Kidney (tissue), 14 donors: Measurements from ENCODE around the gene RBM44. TPM values are rescaled to one million over a fixed set of nuclear protein-coding genes. Genes with fewer than 3 reads are reported as not detected.

ENCODE experiments used
- DNase-seq, 5 donors: peaks; one replicate each; pipeline ENCODE4 v3.0.0-alpha.2; 2013 to 2020
- FAIRE-seq: peaks from 2 replicates; lab custom pipeline; 2012; peaks lifted over from hg19 to GRCh38; lab: Jason Lieb, UNC
- H3K27ac ChIP-seq, 2 donors: one replicate each; pipeline ENCODE4 v1.7.0; 2013; ENCODE audit warnings: low read depth in 2 of 2, low read length in 2 of 2, inconsistent platforms in 1 of 2
- H3K27me3 ChIP-seq: one replicate; pipeline ENCODE4 v1.7.1; 2013; ENCODE audit warnings: low read length, inconsistent platforms; ENCODE audit not compliant: control insufficient read depth, insufficient read depth
- H3K36me3 ChIP-seq, 3 donors: one replicate each; pipeline versions ENCODE4 v1.7.0 to v1.7.1; 2013; ENCODE audit warnings: low read length in 3 of 3, control low read depth in 1 of 3, inconsistent platforms in 1 of 3; ENCODE audit not compliant: insufficient read depth in 3 of 3, control insufficient read depth in 2 of 3
- H3K4me1 ChIP-seq, 3 donors: one replicate each; pipeline versions ENCODE4 v1.7.0 to v1.7.1; 2013; ENCODE audit warnings: low read length in 3 of 3, inconsistent platforms in 1 of 3, low read depth in 1 of 3; ENCODE audit not compliant: control insufficient read depth in 2 of 3, insufficient read depth in 2 of 3
- H3K4me3 ChIP-seq, 3 donors: one replicate each; pipeline versions ENCODE4 v1.7.0 to v1.8.1; 2013; ENCODE audit warnings: low read length in 3 of 3, control low read depth in 1 of 3, inconsistent platforms in 1 of 3
- H3K9ac ChIP-seq, 3 donors: one replicate each; pipeline versions ENCODE4 v1.7.0 to v1.7.1; 2013; ENCODE audit warnings: low read length in 3 of 3, control low read depth in 1 of 3, inconsistent platforms in 1 of 3
- H3K9me3 ChIP-seq, 3 donors: one replicate each; pipeline versions ENCODE4 v1.7.0 to v1.7.1; 2013; ENCODE audit warnings: low read length in 3 of 3, control low read depth in 1 of 3, inconsistent platforms in 1 of 3; ENCODE audit not compliant: control insufficient read depth in 2 of 3, insufficient read depth in 1 of 3
- intact Hi-C: fragments of 100-400 bp; cut with DNase I; formaldehyde crosslinking; loops from one replicate; pipeline ENCODE4 v1.11.1; 2022
- polyA plus RNA-seq: library from polyadenylated mRNA; stranded (reverse); fragments of 350-450 nt; fragmentation: Illumina TruSeq; extraction: RNeasy Lipid Tissue Mini Kit (QIAGEN cat#74804); gene quantifications from one replicate; pipeline ENCODE4 v1.2.3, GENCODE V29; 2014; ENCODE audit warnings: low read depth, low replicate concordance; ENCODE audit not compliant: insufficient read depth
- total RNA-seq: library from RNA; stranded (reverse); fragmentation: NEBNext Ultra II Directional; extraction: Animal tissue kit (Norgen Biotek cat#: 25700); gene quantifications from one replicate; pipeline ENCODE4 v1.2.1, GENCODE V29; 2021
- TF ChIP-seq, protein P1 (sequence below): IDR thresholded peaks from 3 replicates; pipeline ENCODE4 v1.5.1; 2012; ENCODE audit warnings: mild to moderate bottlenecking, moderate library complexity, borderline replicate concordance; ENCODE audit not compliant: insufficient read depth; ENCODE audit errors: extremely low read depth
- donor health status: control.
- donor health status: control.
- donor health status: control.
- donor health status: control.
- donor health status: control.
- donor health status: DM: yes; HTN: yes; CAD: no.
- donor health status: Normal renal cell carcinoma (clear cell type).

The RBM44 gene
- total and polyA plus RNA-seq, 2 donors from 2014 or later = 0.72 TPM; not detected in 1

DNA sequence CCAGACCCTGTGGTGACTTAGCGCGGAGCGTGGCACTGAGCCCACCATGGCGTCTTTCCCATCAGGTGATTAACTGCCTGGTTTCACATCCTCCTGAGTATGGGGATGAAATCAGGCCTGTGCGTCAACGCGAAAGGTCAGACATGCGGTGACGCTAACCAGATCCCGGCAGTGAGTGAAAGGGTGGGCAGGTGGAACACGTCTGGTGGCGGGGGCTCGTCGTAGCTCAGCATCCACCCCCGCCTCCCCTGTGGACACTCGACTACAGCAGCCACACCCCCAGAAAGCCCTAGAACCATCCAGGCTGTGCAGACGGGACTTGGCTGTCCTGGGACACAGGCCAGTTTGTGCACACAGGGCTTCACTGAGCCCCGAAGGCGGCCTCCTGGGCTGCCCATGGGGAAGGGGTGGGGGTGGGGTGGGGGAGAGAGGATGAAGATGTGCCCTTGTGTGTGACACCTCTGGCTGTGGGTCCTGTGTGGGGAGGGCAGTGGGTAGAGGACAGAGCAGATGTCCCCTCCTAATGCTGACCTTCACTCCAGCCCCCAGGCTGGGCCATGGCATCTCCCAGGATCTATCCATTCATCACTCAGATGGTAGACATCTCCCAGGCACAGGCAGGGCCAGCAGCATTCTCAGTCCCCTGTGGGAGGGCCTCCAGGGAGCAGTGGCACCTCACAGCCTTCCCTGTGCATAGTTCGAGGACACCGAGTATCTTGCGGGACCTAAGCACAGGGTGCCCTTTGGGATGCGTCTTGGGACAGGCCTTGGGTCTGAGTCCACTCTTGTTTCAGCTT lies 88.3 kb downstream of the RBM44 start:
- H3K4me3 ChIP-seq = no peak overlapping the region
- FAIRE-seq = no peak
- no peaks in the 10 kb centered on the region for H3K27me3 ChIP-seq
- H3K36me3 ChIP-seq = no peaks in the 10 kb centered on the region
- peak in 4 of 5 donors; percentile 19 to 80 (median 69) for DNase-seq
- intact Hi-C loops = no loop called here
- H3K27ac ChIP-seq = peak overlapping the region in 1 of 2 donors; percentile 72
- TF ChIP-seq, protein P1, sequence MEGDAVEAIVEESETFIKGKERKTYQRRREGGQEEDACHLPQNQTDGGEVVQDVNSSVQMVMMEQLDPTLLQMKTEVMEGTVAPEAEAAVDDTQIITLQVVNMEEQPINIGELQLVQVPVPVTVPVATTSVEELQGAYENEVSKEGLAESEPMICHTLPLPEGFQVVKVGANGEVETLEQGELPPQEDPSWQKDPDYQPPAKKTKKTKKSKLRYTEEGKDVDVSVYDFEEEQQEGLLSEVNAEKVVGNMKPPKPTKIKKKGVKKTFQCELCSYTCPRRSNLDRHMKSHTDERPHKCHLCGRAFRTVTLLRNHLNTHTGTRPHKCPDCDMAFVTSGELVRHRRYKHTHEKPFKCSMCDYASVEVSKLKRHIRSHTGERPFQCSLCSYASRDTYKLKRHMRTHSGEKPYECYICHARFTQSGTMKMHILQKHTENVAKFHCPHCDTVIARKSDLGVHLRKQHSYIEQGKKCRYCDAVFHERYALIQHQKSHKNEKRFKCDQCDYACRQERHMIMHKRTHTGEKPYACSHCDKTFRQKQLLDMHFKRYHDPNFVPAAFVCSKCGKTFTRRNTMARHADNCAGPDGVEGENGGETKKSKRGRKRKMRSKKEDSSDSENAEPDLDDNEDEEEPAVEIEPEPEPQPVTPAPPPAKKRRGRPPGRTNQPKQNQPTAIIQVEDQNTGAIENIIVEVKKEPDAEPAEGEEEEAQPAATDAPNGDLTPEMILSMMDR = no peak
- H3K9me3 ChIP-seq = no peaks in the 10 kb centered on the region
- no peaks in the 10 kb centered on the region for H3K4me1 ChIP-seq
- H3K9ac ChIP-seq = no peak overlapping the region

GRCh38 chr2:237888389-237888788 lies 89.8 kb downstream of the RBM44 start:
- Histone ChIP-seq H3K4me1 (no peaks in the 10 kb centered on the region), H3K4me3 (no peak overlapping the region), H3K27ac (peak overlapping the region in 1 of 2 donors; percentile 28), H3K9ac (no peak overlapping the region), H3K9me3 (no peaks in the 10 kb centered on the region), H3K27me3 (no peaks in the 10 kb centered on the region), H3K36me3 (no peaks in the 10 kb centered on the region)
- TF ChIP-seq, protein P1 = no peak
- intact Hi-C loops = no loop called here
- no peak for FAIRE-seq
- DNase-seq = no peak

DNA sequence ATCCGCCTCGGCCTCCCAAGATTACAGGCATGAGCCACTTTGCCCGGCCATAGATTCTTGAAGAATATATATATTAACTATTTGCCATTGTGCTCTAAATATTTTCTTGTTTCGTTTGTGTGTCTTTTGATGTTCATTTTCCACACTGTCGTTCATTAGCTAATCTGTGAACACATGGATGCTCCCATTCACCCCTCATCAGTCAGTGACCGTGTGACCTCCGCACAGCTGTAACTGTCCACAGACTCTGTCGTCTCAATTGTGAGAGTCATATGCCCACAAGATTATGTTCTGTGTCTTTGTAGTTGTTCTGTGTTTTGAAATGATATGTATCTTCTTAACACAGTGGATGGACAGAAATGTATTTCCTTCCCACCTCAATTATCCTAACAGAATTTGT lies 90.4 kb downstream of the RBM44 start:
- Histone ChIP-seq H3K9ac (no peak overlapping the region), H3K9me3 (no peaks in the 10 kb centered on the region), H3K36me3 (no peaks in the 10 kb centered on the region), H3K4me1 (no peaks in the 10 kb centered on the region), H3K4me3 (no peak overlapping the region), H3K27ac (no peak overlapping the region), H3K27me3 (no peaks in the 10 kb centered on the region)
- TF ChIP-seq, protein P1 = no peak
- no peak for FAIRE-seq
- DNase-seq = peak in 2 of 5 donors; percentile 5 to 39
- intact Hi-C loops = no loop called here
